Measurements from ENCODE around the gene KIF13A. TPM values are rescaled to one million over a fixed set of nuclear protein-coding genes. Genes with fewer than 3 reads are reported as not detected.
"Not testable (repeated sequence)": the region's sequence is repeated elsewhere in the genome, so short reads cannot be mapped to it uniquely, and the experiment has no call there.

Gene KIF13A
- polyA plus RNA-seq (ENCODE audit: insufficient read length) = 43.1 TPM
- long read RNA-seq, donor 1, partial matches to known transcripts = 0 of 4 reads
- long read RNA-seq, donor 1, other reads (novel, unspliced or antisense) = 0 of 4 reads
- long read RNA-seq, donor 2, partial matches to known transcripts = 8 of 10 reads
- long read RNA-seq, donor 2, other reads (novel, unspliced or antisense) = 0 of 10 reads
- long read RNA-seq, donor 3, partial matches to known transcripts = 0 of 3 reads
- long read RNA-seq, donor 3, other reads (novel, unspliced or antisense) = 0 of 3 reads
- long read RNA-seq, donor 4 = 0 reads
- long read RNA-seq, donor 5 = 0 reads
- long read RNA-seq, donor 6, partial matches to known transcripts = 7 of 11 reads
- long read RNA-seq, donor 6, other reads (novel, unspliced or antisense) = 0 of 11 reads
- long read RNA-seq, donor 7 = 0 reads
- long read RNA-seq, donor 8, partial matches to known transcripts = 16 of 18 reads
- long read RNA-seq, donor 8, other reads (novel, unspliced or antisense) = 0 of 18 reads

DNA sequence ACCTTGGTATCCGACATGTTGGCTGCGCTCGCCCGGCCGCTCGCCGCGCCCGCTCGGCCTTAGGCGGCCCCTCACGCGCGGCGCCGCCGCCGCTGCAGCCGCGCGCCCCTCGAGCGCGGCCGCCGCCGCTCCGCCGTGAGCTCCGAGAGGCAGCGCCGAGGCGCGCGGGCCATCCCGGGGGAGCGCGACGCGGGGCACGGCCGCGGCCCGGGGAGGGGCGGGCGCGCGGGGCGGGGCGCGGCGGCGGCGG, at the start of gene KIF13A:
Gene KIF13A (minus strand): TSS at position 189 of the 250 bp plus-strand sequence. CDS start 172 bp downstream, at position 17.
- DNase-seq = no peak

DNA sequence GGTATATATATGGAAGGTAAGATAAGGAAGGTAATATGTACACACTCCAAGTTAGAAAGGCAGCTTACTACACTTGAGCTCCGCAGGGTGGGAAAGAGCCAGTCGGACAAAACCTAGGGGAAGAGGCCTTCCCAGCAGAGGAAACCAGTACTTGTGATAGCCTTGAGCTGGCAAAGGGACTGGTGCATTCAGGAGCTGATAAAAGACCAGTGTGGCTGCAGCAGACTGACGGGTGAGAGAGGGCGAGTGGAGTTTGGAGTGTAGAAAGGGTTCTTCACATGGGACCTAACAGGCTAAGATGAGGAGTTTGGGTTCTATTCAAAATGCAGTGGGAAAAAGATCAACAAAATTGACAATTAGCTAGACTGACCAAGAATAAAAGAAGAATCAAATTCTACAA, 49.3 kb upstream of the KIF13A start:
- DNase-seq = no peak

GRCh38 chr6:18035330-18035854, 48.0 kb upstream of the KIF13A start:
- no peak for DNase-seq

DNA sequence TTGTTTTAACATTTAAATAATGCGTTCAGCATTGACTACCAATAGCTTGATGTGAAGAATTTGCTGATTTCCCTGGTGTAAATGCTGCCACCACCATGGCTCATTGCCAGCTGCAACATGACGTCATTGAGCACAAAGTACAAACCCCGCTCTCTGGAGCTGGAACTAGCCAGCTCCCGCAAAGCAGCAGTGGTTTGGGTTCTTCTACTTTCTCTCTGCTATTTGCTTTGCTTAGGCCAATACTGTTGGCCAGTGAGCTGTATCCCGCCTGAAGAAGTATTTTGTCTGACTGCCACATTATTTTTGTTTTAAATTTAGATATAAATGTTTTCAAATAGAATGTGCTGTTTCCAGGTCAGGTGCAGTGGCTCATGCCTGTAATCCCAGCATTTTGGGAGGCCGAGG, 47.4 kb upstream of the KIF13A start:
- DNase-seq = no peak

- no peak for DNase-seq
Measured at GRCh38 chr6:18031680-18032256, 44.3 kb upstream of the KIF13A start.

GRCh38 chr6:18031189-18031588, 43.8 kb upstream of the KIF13A start:
- DNase-seq = no peak

GRCh38 chr6:18028332-18028731, 40.9 kb upstream of the KIF13A start:
- DNase-seq = no peak

- no peak for DNase-seq
Measured at GRCh38 chr6:18025596-18025995, 38.2 kb upstream of the KIF13A start.

DNA sequence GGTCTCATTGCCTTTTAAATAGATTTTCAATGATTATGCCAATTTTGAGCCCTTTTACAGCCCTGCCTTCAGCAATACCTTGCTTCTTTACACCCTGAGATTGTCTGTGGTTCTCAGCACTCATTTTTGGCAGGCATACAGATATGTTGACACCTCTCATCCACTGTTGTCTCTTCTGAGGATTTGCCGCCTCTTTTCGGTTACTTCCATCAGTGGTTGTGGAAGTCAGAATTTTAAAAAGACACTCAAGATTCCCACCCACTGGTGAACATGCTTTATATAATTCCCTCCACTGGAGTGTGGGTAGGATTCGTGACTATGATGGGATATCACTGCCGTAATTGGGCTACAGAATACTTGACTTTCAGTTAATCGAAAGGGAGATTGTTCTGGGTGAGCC, 37.4 kb upstream of the KIF13A start:
- no peak for DNase-seq

DNA sequence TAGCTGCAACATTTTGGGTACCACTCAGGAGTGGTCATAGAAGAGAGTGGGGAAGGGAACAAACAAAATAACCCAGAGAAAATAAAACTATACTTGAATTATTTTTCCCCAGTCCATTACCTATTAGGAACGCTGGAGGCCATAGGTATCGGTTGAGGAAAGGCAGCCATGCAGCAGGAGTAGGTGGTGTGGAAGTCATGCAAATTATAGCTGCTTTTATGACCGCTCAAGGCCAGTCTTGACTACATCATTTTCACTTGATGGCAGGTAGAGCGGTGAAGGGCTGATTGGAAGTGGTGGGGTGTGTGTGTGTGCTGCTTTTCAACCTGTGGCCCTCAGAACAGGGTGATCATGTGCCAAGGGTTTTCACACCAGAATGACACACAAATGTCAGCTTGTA, 36.5 kb upstream of the KIF13A start:
- DNase-seq = no peak

DNA sequence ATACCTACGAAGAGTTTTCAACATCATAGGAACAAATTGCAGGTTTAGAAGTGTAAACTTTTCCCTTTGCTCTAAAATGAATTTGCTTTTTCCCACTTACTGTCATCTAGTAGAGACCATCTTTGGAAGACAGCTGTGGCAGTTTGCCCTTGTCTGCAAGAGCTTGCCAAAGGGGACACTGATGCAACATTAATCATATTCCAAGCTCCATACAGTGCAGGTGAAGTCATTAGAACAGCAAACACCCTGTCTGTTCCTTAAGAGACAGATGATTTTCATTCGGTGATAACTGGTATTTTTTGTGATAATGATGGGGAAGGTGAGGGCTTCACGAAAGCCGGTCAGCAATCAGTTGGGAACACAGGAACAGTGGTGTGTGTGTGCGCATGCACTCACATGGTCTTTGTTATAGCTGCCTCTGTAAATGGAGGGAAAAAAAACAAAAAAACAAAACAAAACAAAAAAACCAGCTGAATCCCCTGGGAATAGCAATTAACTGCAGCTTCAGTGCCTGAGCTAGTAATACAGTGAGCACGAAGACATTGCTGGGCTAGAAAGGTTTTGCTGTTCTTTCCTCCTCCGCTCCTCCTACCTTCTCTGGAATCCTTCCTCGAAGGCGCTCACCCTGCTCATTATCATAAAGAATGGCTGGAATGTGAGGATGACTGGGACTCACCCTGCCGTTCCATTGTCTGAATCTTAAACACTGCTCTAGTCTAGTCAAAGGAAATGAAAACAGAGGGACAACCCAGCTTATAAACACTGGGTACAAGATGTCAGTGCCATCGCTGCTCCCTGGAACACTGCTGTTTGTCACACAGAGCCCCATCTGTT, 35.2 kb upstream of the KIF13A start:
- DNase-seq = no peak

- no peak for DNase-seq
Measured at GRCh38 chr6:18021166-18021850, 33.9 kb upstream of the KIF13A start.

DNA sequence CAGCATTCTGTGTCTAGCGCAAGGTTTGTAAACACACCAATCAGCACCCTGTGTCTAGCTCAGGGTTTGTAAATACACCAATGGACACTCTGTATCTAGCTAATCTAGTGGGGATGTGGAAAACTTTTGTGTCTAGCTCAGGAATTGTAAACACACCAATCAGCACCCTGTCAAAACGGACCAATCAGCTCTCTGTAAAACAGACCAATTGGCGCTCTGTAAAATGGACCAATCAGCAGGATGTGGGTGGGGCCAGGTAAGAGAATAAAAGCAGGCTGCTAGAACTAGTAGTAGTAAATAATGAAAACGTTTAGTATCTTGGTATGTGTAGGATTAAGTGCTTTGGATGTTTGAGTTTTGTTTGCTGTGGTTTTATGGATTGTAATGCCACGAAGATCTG, 33.1 kb upstream of the KIF13A start:
- not testable (repeated sequence) for DNase-seq

DNA sequence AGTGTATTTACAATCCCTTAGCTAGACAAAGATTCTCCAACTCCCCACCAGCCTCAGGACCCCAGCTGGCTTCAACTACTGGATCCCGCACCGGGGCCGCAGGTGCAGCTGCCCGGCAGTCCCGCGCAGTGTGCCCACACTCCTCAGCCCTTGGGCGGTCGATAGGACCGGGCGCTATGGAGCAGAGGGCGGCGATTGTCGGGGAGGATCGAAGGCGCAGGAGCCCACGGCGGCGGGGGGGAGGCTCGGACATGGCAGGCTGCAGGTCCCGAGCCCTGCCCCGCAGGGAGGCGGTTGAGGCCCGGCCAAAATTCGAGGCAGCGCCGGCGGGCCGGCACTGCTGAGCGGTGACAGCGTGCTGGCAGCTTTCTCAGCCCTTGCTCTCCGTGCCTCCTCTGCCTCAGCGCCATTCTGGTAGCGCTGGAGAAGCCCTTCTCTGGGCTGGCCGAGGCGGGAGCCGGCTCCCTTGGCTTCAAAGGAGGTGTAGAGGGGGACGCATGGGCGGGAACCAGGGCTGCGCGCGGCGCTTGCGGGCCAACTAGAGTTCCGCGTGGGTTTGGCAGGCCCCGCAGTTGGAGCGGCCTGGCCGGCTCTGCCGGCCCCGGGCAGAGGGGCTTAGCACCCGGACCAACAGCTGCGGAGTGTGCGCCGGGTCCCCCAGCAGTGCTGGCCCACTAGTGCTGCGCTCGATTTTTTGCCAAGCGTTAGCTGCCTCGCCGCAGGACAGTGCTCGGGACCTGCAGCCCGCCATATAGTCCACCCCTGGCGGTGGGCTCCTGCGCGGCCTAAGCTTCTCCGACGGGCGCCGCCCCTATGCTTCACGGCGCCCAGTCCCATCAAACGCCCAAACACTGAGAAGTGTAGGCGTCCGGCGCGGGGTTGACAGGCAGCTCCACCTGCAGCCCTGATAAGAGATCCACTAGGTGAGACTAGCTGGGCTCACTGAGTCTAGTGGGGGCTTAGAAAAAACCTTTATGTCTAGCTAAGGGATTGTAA, 32.4 kb upstream of the KIF13A start:
- DNase-seq = no peak

GRCh38 chr6:18019133-18019532, 31.7 kb upstream of the KIF13A start:
- DNase-seq = not testable (repeated sequence)

DNA sequence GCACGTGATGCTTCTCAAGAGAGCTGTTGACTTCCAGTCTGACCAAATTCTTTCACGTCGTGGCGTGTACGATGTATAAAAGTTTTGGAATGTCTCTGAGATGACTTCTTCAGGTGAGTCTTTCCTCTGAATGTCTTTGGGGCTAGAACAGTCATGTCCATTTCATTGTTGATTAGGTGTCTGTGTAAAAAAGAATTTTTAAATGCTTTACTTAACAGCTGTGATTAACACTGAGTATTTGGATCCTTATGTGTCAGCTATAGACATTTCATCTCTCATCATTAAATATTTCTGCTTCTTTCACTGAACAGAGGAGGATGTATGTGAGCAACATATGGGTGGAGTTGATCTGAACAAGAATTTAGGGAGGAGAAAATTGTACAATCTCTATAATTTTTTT, 29.3 kb upstream of the KIF13A start:
- no peak for DNase-seq

- DNase-seq = no peak
Measured at GRCh38 chr6:18016133-18016532, 28.7 kb upstream of the KIF13A start.

DNA sequence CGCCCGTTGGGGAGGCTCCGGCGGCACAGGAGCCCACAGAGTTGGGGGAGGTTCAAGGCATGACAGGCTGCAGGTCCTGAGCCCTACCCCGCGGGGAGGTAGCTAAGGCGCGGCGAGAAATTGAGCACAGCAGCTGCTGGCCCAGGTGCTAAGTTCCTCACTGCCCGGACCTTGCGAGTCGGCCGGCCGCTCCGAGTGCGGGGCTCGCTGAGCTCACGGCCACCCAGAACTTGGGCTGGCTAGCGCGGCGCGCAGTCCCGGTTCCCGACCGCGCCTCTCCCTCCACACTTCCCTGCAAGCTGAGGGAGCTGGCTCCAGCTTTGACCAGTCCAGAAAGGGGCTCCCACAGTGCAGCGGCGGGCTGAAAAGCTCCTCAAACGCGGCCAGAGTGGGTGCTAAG, 23.9 kb upstream of the KIF13A start:
- no peak for DNase-seq

DNA sequence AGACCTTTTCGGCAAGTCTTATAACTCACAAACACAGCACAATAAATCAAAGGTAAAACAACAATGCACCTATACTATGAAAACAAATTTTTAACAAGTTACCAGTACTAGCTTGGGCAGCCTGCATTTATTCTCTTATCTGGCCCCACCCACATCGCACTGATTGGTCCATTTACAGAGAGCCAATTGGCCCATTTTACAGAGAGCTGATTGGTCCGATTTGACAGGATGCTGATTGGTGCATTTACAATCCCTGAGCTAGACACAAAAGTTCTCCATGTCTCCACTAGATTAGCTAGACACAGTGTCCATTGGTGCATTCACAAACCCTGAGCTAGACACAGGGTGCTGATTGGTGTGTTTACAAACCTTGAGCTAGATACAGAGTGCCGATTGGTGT, 23.1 kb upstream of the KIF13A start:
- DNase-seq = not testable (repeated sequence)

- DNase-seq = no peak
Measured at GRCh38 chr6:18004256-18004985, 17.0 kb upstream of the KIF13A start.

Measured in left kidney (tissue), 8 donors.